SW 1271 (cell line): Measurements from ENCODE around the gene COMP.

Experiments used
- DNase-seq, 2 experiments: peaks; one replicate each; lab custom pipeline; 2025; lab: John Stamatoyannopoulos, UW

COMP gene

GRCh38 chr19:18768997-18769891, 21.9 kb downstream of the COMP start:
- DNase-seq, result no peak

- no peak for DNase-seq
Measured at GRCh38 chr19:18768046-18768771, 22.9 kb downstream of the COMP start.

GRCh38 chr19:18765224-18765623, 25.9 kb downstream of the COMP start:
- no peak for DNase-seq

- DNase-seq, result no peak
Measured at GRCh38 chr19:18764591-18765051, 26.5 kb downstream of the COMP start.

- DNase-seq, result no peak
Measured at GRCh38 chr19:18763674-18764590, 27.2 kb downstream of the COMP start.

- no peak for DNase-seq
Measured at GRCh38 chr19:18762125-18763023, 28.7 kb downstream of the COMP start.

GRCh38 chr19:18761531-18762110, 29.5 kb downstream of the COMP start:
- no peak for DNase-seq

- no peak for DNase-seq
Measured at GRCh38 chr19:18760440-18761383, 30.4 kb downstream of the COMP start.

- no peak for DNase-seq
Measured at GRCh38 chr19:18759995-18760426, 31.1 kb downstream of the COMP start.

GRCh38 chr19:18759304-18759994, 31.7 kb downstream of the COMP start:
- DNase-seq, result no peak

GRCh38 chr19:18756896-18757295, 34.2 kb downstream of the COMP start:
- no peak for DNase-seq

GRCh38 chr19:18754501-18754900, 36.6 kb downstream of the COMP start:
- no peak for DNase-seq

GRCh38 chr19:18751571-18751970, 39.5 kb downstream of the COMP start:
- no peak for DNase-seq

- DNase-seq, result no peak
Measured at GRCh38 chr19:18750295-18750970, 40.7 kb downstream of the COMP start.

GRCh38 chr19:18749362-18750231, 41.5 kb downstream of the COMP start:
- DNase-seq, result no peak

- no peak for DNase-seq
Measured at GRCh38 chr19:18746401-18747325, 44.4 kb downstream of the COMP start.
